HepG2 (cell line): Measurements from ENCODE around the gene CDH12. TPM values are rescaled to one million over a fixed set of nuclear protein-coding genes. Genes with fewer than 3 reads are reported as not detected.

Experiments
- ATAC-seq: fragments of 200-7000 bp; cut with Tn5 transposase; 3 replicates; pipeline ENCODE4 v1.9.1; 2020; ENCODE audit warnings: mild to moderate bottlenecking, moderate library complexity
- BruUV-seq: library from RNA; stranded (reverse); fragments of 400-500 nt; replicated peaks from 2 replicates; lab custom pipeline; 2021; lab: Mats Ljungman, UMichigan
- CTCF ChIA-PET: fragments of 300-600 bp; formaldehyde crosslinking; extraction: SDS; loops from one replicate; lab custom pipeline; 2021; ENCODE audit warnings: low total read pairs, inconsistent platforms, low intra/inter-chr PET ratio; lab: Yijun Ruan, JAX
- POLR2A ChIA-PET: fragments of 350-600 bp; sonication (Branson Sonifier 250); formaldehyde crosslinking; loops from one replicate; lab custom pipeline; 2020; ENCODE audit warnings: antibody characterized with exemption, inconsistent platforms; lab: Yijun Ruan, JAX
- DNase-seq: peaks from one replicate; pipeline ENCODE4 v3.0.0-alpha.2; 2015; ENCODE audit warnings: low spot score
- FAIRE-seq: peaks from 3 replicates; lab custom pipeline; 2011; peaks lifted over from hg19 to GRCh38; lab: Jason Lieb, UNC
- H2AFZ ChIP-seq: one replicate; pipeline ENCODE4 v1.6.1; 2011; ENCODE audit warnings: low read length, inconsistent platforms
- H3K27ac ChIP-seq: fragments of 300-600 bp; 3 replicates; pipeline ENCODE4 v1.8.0; 2011; ENCODE audit warnings: mixed run types, mild to moderate bottlenecking, mixed read lengths, low read length, inconsistent platforms; ENCODE audit not compliant: insufficient read depth; ENCODE audit errors: extremely low read length
- H3K27me3 ChIP-seq, 2 experiments: fragments of 200-600 bp in 1 of 2; 2 replicates in 1 of 2; 3 replicates in 1 of 2; pipeline versions ENCODE4 v1.6.0 to v1.8.0; 2011; ENCODE audit warnings: low read length in 2 of 2, mild to moderate bottlenecking in 2 of 2, moderate library complexity in 2 of 2, inconsistent platforms in 1 of 2; ENCODE audit not compliant: insufficient read depth in 2 of 2, control insufficient read depth in 1 of 2
- H3K36me3 ChIP-seq, 2 experiments: fragments of 200-600 bp in 1 of 2; replicated peaks in 1 of 2; 2 replicates in 1 of 2; 3 replicates in 1 of 2; pipeline versions ENCODE4 v1.5.1 to v1.8.0; 2011; ENCODE audit warnings: low read length in 2 of 2, inconsistent platforms in 1 of 2; ENCODE audit not compliant: insufficient read depth in 2 of 2, control insufficient read depth in 1 of 2
- H3K4me1 ChIP-seq: 2 replicates; pipeline ENCODE4 v1.5.1; 2012; ENCODE audit warnings: low read length, inconsistent platforms; ENCODE audit not compliant: insufficient read depth
- H3K4me2 ChIP-seq: 2 replicates; pipeline ENCODE4 v1.6.0; 2011; ENCODE audit warnings: low read depth, low read length, inconsistent platforms
- H3K4me3 ChIP-seq, 3 experiments: fragments of 200-600 bp in 1 of 3; sonication (generic), shearing (Covaris generic) in 1 of 3; replicated peaks in 1 of 3; 2 replicates each; pipeline ENCODE4 v1.5.1; 2011 to 2016; ENCODE audit warnings: low read length in 3 of 3, inconsistent platforms in 2 of 3, low read depth in 2 of 3, mild to moderate bottlenecking in 2 of 3, control low read depth in 1 of 3, mixed read lengths in 1 of 3; ENCODE audit not compliant: insufficient read depth in 1 of 3
- H3K79me2 ChIP-seq: one replicate; pipeline ENCODE4 v1.6.1; 2011; ENCODE audit warnings: low read length, inconsistent platforms; ENCODE audit not compliant: insufficient read depth
- H3K9ac ChIP-seq: 2 replicates; pipeline ENCODE4 v1.6.0; 2011; ENCODE audit warnings: mild to moderate bottlenecking, low read depth, low read length, inconsistent platforms; ENCODE audit not compliant: insufficient read depth
- H3K9me3 ChIP-seq: 2 replicates; pipeline ENCODE4 v1.5.1; 2012; ENCODE audit warnings: mild to moderate bottlenecking, low read length
- H4K20me1 ChIP-seq: 2 replicates; pipeline ENCODE4 v1.6.0; 2011; ENCODE audit warnings: inconsistent platforms, mild to moderate bottlenecking, low read length, moderate library complexity; ENCODE audit not compliant: insufficient read depth
- ATF7-NPFF ChIP-seq: sonication (generic); formaldehyde crosslinking; IDR thresholded peaks from 2 replicates; pipeline ENCODE4 v1.8.1; 2023; ENCODE audit warnings: mild to moderate bottlenecking, low read depth, missing genetic modification reagents, moderate library complexity
- DPF2 ChIP-seq: sonication (generic); formaldehyde crosslinking; IDR thresholded peaks from 2 replicates; pipeline ENCODE4 v1.4.0; 2020; ENCODE audit warnings: mild to moderate bottlenecking, low read depth, missing genetic modification reagents, borderline replicate concordance
- EHMT2 ChIP-seq: fragments of 200-600 bp; sonication (generic); IDR thresholded peaks from 2 replicates; pipeline ENCODE4 v1.7.0; 2017; ENCODE audit warnings: antibody characterized with exemption, low read depth, low read length, borderline replicate concordance
- FOSL2 ChIP-seq: sonication (generic); formaldehyde crosslinking; IDR thresholded peaks from 2 replicates; pipeline ENCODE4 v1.4.0; 2020; ENCODE audit warnings: missing genetic modification reagents
- HOXA5 ChIP-seq: sonication (generic); formaldehyde crosslinking; IDR thresholded peaks from 2 replicates; pipeline ENCODE4 v1.4.0; 2020; ENCODE audit warnings: missing genetic modification reagents
- NFATC3 ChIP-seq: sonication (generic); formaldehyde crosslinking; IDR thresholded peaks from 2 replicates; pipeline ENCODE4 v1.5.1; 2020; ENCODE audit warnings: mild to moderate bottlenecking, missing genetic modification reagents
- SAP130 ChIP-seq: IDR thresholded peaks from 2 replicates; pipeline ENCODE4 v1.6.1; 2016; ENCODE audit warnings: low read depth
- SMARCC2 ChIP-seq: fragments of 450-650 bp; IDR thresholded peaks from 2 replicates; pipeline ENCODE4 v1.6.1; 2017; ENCODE audit warnings: antibody characterized with exemption, mild to moderate bottlenecking
- SMYD3 ChIP-seq: sonication (generic); formaldehyde crosslinking; IDR thresholded peaks from 2 replicates; pipeline ENCODE4 v1.8.1; 2023; ENCODE audit warnings: mild to moderate bottlenecking, missing genetic modification reagents
- ZNF20 ChIP-seq: sonication (generic); formaldehyde crosslinking; IDR thresholded peaks from 2 replicates; pipeline ENCODE4 v1.4.0; 2020; ENCODE audit warnings: mild to moderate bottlenecking, moderate library complexity, missing genetic modification reagents
- WGBS: methylation state at CpG from one replicate; pipeline ENCODE4 v1.1.6; 2017; ENCODE audit warnings: low lambda C conversion rate; 5-methylcytosine and 5-hydroxymethylcytosine counted together
- in situ Hi-C: cut with HindIII; loops from 2 replicates; pipeline ENCODE4 v1.10.0; 2017; ENCODE audit warnings: low pct_unique_long_range_greater_than_20kb; ENCODE audit not compliant: extremely low pct_ligation_motif_present
- intact Hi-C: fragments of 100-400 bp; cut with micrococcal nuclease; formaldehyde crosslinking; loops from one replicate; pipeline ENCODE4 v1.10.0; 2022; ENCODE audit not compliant: unreplicated experiment
- polyA plus RNA-seq, 8 experiments: library from polyadenylated mRNA; depleted of rRNA in 3 of 8; stranded (reverse) in 7 of 8; unstranded in 1 of 8; fragments of >200 nt; fragmentation: Illumina TruSeq in 4 of 8; extraction: Trizol in 4 of 8; gene quantifications; 2 replicates each; pipeline versions ENCODE4 v1.2.1 to v1.2.3, GENCODE V29; 2011 to 2016; ENCODE audit warnings: low read depth in 4 of 8, missing spikeins in 1 of 8, mixed read lengths in 1 of 8; ENCODE audit not compliant: insufficient read depth in 1 of 8
- total RNA-seq, 5 experiments: library from RNA; depleted of rRNA; stranded (reverse); fragments of >200 nt; fragmentation: Illumina TruSeq; extraction: Trizol; gene quantifications; 2 replicates each; pipeline ENCODE4 v1.2.3, GENCODE V29; 2016; ENCODE audit warnings: low read depth in 1 of 5
- TF ChIP-seq, protein P1 (sequence below): sonication (generic); formaldehyde crosslinking; IDR thresholded peaks from 2 replicates; pipeline ENCODE4 v1.4.0; 2020; ENCODE audit warnings: mild to moderate bottlenecking, missing genetic modification reagents, borderline replicate concordance
- TF ChIP-seq, protein P2 (sequence below): sonication (generic); formaldehyde crosslinking; IDR thresholded peaks from 2 replicates; pipeline ENCODE4 v1.5.1; 2020; ENCODE audit warnings: mild to moderate bottlenecking, missing genetic modification reagents, borderline replicate concordance

The CDH12 gene
- total and polyA plus RNA-seq, 2 of the 13 experiments (the other 11 are each of a cell fraction or from before 2014, with no cell fraction given), result not detected

DNA sequence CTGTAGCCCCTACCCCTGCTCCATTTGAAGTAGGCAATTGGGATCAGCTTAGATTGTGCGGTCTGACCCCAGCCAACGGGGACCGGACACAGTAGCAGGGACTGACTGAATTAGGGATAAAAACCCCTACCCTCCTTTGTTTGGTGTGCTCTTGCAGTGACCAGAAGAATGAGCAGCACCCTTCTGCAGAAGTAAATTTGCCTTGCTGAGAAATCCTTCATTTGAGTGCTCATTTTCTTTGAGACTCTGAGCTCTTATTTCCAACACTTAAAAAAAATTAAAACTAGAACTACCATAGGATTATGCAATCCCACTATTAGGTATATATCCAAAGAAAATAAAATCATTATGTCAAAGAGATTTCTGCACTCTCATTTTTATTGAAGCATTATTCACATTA, 560.0 kb downstream of the CDH12 start:
- H3K9me3 ChIP-seq, result peaks cover 37% of the 10 kb centered on the region
- ATAC-seq, result no peak
- DNase-seq, result no peak
- H3K27me3 ChIP-seq, result no peaks in the 10 kb centered on the region
- no peak overlapping the region for H3K9ac ChIP-seq
- H3K4me1 ChIP-seq, result no peaks in the 10 kb centered on the region
- ChIA-PET CTCF (no interaction called here), POLR2A (no interaction called here)
- no peaks in the 10 kb centered on the region for H4K20me1 ChIP-seq
- no peak overlapping the region for H2AFZ ChIP-seq
- H3K4me3 ChIP-seq, result no peak overlapping the region
- 52% methylated on average over 3 of the region's 3 CpGs for WGBS
- H3K36me3 ChIP-seq, result no peaks in the 10 kb centered on the region
- TF ChIP-seq SMARCC2 (no peak), ATF7-NPFF (CRISPR knock-in tag) (no peak), FOSL2 (no peak), SAP130 (no peak), HOXA5 (CRISPR knock-in tag) (no peak), ZNF20 (no peak), NFATC3 (CRISPR knock-in tag) (no peak), EHMT2 (no peak), DPF2 (CRISPR knock-in tag) (no peak), SMYD3 (CRISPR knock-in tag) (no peak)
- TF ChIP-seq, protein P1, sequence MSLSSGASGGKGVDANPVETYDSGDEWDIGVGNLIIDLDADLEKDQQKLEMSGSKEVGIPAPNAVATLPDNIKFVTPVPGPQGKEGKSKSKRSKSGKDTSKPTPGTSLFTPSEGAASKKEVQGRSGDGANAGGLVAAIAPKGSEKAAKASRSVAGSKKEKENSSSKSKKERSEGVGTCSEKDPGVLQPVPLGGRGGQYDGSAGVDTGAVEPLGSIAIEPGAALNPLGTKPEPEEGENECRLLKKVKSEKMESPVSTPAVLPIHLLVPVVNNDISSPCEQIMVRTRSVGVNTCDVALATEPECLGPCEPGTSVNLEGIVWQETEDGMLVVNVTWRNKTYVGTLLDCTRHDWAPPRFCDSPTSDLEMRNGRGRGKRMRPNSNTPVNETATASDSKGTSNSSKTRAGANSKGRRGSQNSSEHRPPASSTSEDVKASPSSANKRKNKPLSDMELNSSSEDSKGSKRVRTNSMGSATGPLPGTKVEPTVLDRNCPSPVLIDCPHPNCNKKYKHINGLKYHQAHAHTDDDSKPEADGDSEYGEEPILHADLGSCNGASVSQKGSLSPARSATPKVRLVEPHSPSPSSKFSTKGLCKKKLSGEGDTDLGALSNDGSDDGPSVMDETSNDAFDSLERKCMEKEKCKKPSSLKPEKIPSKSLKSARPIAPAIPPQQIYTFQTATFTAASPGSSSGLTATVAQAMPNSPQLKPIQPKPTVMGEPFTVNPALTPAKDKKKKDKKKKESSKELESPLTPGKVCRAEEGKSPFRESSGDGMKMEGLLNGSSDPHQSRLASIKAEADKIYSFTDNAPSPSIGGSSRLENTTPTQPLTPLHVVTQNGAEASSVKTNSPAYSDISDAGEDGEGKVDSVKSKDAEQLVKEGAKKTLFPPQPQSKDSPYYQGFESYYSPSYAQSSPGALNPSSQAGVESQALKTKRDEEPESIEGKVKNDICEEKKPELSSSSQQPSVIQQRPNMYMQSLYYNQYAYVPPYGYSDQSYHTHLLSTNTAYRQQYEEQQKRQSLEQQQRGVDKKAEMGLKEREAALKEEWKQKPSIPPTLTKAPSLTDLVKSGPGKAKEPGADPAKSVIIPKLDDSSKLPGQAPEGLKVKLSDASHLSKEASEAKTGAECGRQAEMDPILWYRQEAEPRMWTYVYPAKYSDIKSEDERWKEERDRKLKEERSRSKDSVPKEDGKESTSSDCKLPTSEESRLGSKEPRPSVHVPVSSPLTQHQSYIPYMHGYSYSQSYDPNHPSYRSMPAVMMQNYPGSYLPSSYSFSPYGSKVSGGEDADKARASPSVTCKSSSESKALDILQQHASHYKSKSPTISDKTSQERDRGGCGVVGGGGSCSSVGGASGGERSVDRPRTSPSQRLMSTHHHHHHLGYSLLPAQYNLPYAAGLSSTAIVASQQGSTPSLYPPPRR, result no peak
- TF ChIP-seq, protein P2, sequence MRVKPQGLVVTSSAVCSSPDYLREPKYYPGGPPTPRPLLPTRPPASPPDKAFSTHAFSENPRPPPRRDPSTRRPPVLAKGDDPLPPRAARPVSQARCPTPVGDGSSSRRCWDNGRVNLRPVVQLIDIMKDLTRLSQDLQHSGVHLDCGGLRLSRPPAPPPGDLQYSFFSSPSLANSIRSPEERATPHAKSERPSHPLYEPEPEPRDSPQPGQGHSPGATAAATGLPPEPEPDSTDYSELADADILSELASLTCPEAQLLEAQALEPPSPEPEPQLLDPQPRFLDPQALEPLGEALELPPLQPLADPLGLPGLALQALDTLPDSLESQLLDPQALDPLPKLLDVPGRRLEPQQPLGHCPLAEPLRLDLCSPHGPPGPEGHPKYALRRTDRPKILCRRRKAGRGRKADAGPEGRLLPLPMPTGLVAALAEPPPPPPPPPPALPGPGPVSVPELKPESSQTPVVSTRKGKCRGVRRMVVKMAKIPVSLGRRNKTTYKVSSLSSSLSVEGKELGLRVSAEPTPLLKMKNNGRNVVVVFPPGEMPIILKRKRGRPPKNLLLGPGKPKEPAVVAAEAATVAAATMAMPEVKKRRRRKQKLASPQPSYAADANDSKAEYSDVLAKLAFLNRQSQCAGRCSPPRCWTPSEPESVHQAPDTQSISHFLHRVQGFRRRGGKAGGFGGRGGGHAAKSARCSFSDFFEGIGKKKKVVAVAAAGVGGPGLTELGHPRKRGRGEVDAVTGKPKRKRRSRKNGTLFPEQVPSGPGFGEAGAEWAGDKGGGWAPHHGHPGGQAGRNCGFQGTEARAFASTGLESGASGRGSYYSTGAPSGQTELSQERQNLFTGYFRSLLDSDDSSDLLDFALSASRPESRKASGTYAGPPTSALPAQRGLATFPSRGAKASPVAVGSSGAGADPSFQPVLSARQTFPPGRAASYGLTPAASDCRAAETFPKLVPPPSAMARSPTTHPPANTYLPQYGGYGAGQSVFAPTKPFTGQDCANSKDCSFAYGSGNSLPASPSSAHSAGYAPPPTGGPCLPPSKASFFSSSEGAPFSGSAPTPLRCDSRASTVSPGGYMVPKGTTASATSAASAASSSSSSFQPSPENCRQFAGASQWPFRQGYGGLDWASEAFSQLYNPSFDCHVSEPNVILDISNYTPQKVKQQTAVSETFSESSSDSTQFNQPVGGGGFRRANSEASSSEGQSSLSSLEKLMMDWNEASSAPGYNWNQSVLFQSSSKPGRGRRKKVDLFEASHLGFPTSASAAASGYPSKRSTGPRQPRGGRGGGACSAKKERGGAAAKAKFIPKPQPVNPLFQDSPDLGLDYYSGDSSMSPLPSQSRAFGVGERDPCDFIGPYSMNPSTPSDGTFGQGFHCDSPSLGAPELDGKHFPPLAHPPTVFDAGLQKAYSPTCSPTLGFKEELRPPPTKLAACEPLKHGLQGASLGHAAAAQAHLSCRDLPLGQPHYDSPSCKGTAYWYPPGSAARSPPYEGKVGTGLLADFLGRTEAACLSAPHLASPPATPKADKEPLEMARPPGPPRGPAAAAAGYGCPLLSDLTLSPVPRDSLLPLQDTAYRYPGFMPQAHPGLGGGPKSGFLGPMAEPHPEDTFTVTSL, result no peak
- in situ Hi-C loops (no loop called here), intact Hi-C loops (no loop called here)
- BruUV-seq, result no TSS peak
- no peak overlapping the region for H3K4me2 ChIP-seq
- no peak overlapping the region for H3K27ac ChIP-seq
- no peaks in the 10 kb centered on the region for H3K79me2 ChIP-seq
- no peak for FAIRE-seq
